H9 (cell line): Measurements from ENCODE around the gene MED7. TPM values are rescaled to one million over a fixed set of nuclear protein-coding genes. Genes with fewer than 3 reads are reported as not detected.

Source experiments
- DNase-seq: peaks from one replicate; pipeline ENCODE4 v3.0.0-alpha.2; 2017
- H2AFZ ChIP-seq: one replicate; pipeline ENCODE4 v1.6.1; 2013; ENCODE audit warnings: mild to moderate bottlenecking, low read length, control low read depth, moderate library complexity
- H2AK5ac ChIP-seq: 2 replicates; pipeline ENCODE4 v1.6.1; 2013; ENCODE audit warnings: low read length, control low read depth, mixed read lengths; ENCODE audit not compliant: insufficient read length
- H2BK120ac ChIP-seq: one replicate; pipeline ENCODE4 v1.6.1; 2013; ENCODE audit warnings: low read depth, mild to moderate bottlenecking, low read length, control low read depth, inconsistent platforms; ENCODE audit not compliant: poor library complexity, severe bottlenecking
- H2BK12ac ChIP-seq: 2 replicates; pipeline ENCODE4 v1.6.1; 2013; ENCODE audit warnings: low read length, control low read depth, mixed read lengths, low read depth; ENCODE audit not compliant: insufficient read length
- H2BK15ac ChIP-seq: 2 replicates; pipeline ENCODE4 v1.6.1; 2013; ENCODE audit warnings: low read depth, low read length, control low read depth
- H2BK20ac ChIP-seq: one replicate; pipeline ENCODE4 v1.6.1; 2013; ENCODE audit warnings: low read depth, mild to moderate bottlenecking, low read length, control low read depth, inconsistent platforms; ENCODE audit not compliant: poor library complexity, severe bottlenecking
- H2BK5ac ChIP-seq: 2 replicates; pipeline ENCODE4 v1.6.1; 2013; ENCODE audit warnings: low read length, control low read depth, mixed read lengths; ENCODE audit not compliant: insufficient read length
- H3K14ac ChIP-seq: 2 replicates; pipeline ENCODE4 v1.6.1; 2013; ENCODE audit warnings: low read length, control low read depth; ENCODE audit not compliant: insufficient read depth
- H3K18ac ChIP-seq: 2 replicates; pipeline ENCODE4 v1.6.1; 2013; ENCODE audit warnings: low read depth, mild to moderate bottlenecking, mixed read lengths, low read length, control low read depth; ENCODE audit not compliant: insufficient read length
- H3K23ac ChIP-seq: 2 replicates; pipeline ENCODE4 v1.6.1; 2013; ENCODE audit warnings: low read length, control low read depth, mixed read lengths, low read depth; ENCODE audit not compliant: insufficient read length
- H3K23me2 ChIP-seq: 2 replicates; pipeline ENCODE4 v1.6.1; 2013; ENCODE audit warnings: low read depth, mild to moderate bottlenecking, mixed read lengths, low read length, control low read depth; ENCODE audit not compliant: insufficient read length, poor library complexity, severe bottlenecking
- H3K27ac ChIP-seq: 2 replicates; pipeline ENCODE4 v1.5.1; 2013; ENCODE audit warnings: low read length, control low read depth, mixed read lengths, low read depth; ENCODE audit not compliant: insufficient read length
- H3K27me3 ChIP-seq: 2 replicates; pipeline ENCODE4 v1.6.1; 2013; ENCODE audit warnings: low read length, control low read depth, inconsistent platforms; ENCODE audit not compliant: insufficient read depth
- H3K4ac ChIP-seq: 2 replicates; pipeline ENCODE4 v1.6.1; 2013; ENCODE audit warnings: low read depth, mild to moderate bottlenecking, control low read depth, inconsistent platforms, low read length, moderate library complexity
- H3K4me1 ChIP-seq: 2 replicates; pipeline ENCODE4 v1.6.1; 2013; ENCODE audit warnings: low read length, control low read depth, inconsistent platforms; ENCODE audit not compliant: insufficient read depth
- H3K4me2 ChIP-seq: 2 replicates; pipeline ENCODE4 v1.6.1; 2013; ENCODE audit warnings: low read length, control low read depth, mixed read lengths; ENCODE audit not compliant: insufficient read length, insufficient read depth
- H3K56ac ChIP-seq: 2 replicates; pipeline ENCODE4 v1.6.1; 2013; ENCODE audit warnings: low read depth, mild to moderate bottlenecking, mixed read lengths, low read length, control low read depth; ENCODE audit not compliant: insufficient read length
- H3K79me1 ChIP-seq: 2 replicates; pipeline ENCODE4 v1.6.1; 2013; ENCODE audit warnings: low read depth, mild to moderate bottlenecking, moderate library complexity, low read length, control low read depth, inconsistent platforms; ENCODE audit not compliant: insufficient read depth, poor library complexity, severe bottlenecking
- H3K79me2 ChIP-seq: 2 replicates; pipeline ENCODE4 v1.6.1; 2013; ENCODE audit warnings: low read length, control low read depth, inconsistent platforms; ENCODE audit not compliant: insufficient read depth
- H3K9ac ChIP-seq: 2 replicates; pipeline ENCODE4 v1.6.1; 2013; ENCODE audit warnings: low read length, control low read depth, mixed read lengths; ENCODE audit not compliant: insufficient read length; ENCODE audit errors: extremely low read depth
- H3K9me3 ChIP-seq: one replicate; pipeline ENCODE4 v1.6.1; 2013; ENCODE audit warnings: low read depth, low read length, inconsistent platforms; ENCODE audit not compliant: control insufficient read depth
- H3T11ph ChIP-seq: one replicate; pipeline ENCODE4 v1.6.1; 2013; ENCODE audit warnings: mild to moderate bottlenecking, low read length, control low read depth, inconsistent platforms
- H4K20me1 ChIP-seq: one replicate; pipeline ENCODE4 v1.6.1; 2013; ENCODE audit not compliant: control insufficient read depth, insufficient read length, insufficient read depth
- H4K5ac ChIP-seq: 2 replicates; pipeline ENCODE4 v1.6.1; 2013; ENCODE audit warnings: low read depth, mild to moderate bottlenecking, mixed read lengths, low read length, control low read depth; ENCODE audit not compliant: insufficient read length
- H4K8ac ChIP-seq: replicated peaks from 2 replicates; pipeline ENCODE4 v1.6.1; 2013; ENCODE audit warnings: low read length, control low read depth, mixed read lengths, low read depth; ENCODE audit not compliant: insufficient read length
- H4K91ac ChIP-seq: 2 replicates; pipeline ENCODE4 v1.6.1; 2013; ENCODE audit warnings: low read depth, mild to moderate bottlenecking, moderate library complexity, mixed read lengths, low read length, control low read depth; ENCODE audit not compliant: insufficient read length
- H3K27ac Mint-ChIP-seq, 3 experiments: 2 replicates in 2 of 3; 3 replicates in 1 of 3; pipeline ENCODE4 v1.8.0; 2020 to 2021; ENCODE audit warnings: mixed read lengths in 3 of 3, mild to moderate bottlenecking in 1 of 3, moderate library complexity in 1 of 3
- H3K27me3 Mint-ChIP-seq: 2 replicates; pipeline ENCODE4 v1.8.0; 2021; ENCODE audit warnings: low read depth, mild to moderate bottlenecking, moderate library complexity, mixed read lengths
- H3K36me3 Mint-ChIP-seq, 3 experiments: 2 replicates in 2 of 3; 3 replicates in 1 of 3; pipeline ENCODE4 v1.8.0; 2020 to 2021; ENCODE audit warnings: low read depth in 3 of 3, mixed read lengths in 3 of 3; ENCODE audit not compliant: insufficient read depth in 1 of 3
- H3K4me1 Mint-ChIP-seq, 2 experiments: 2 replicates each; pipeline ENCODE4 v1.8.0; 2020; ENCODE audit warnings: mixed read lengths in 2 of 2
- H3K4me3 Mint-ChIP-seq, 2 experiments: 2 replicates in 1 of 2; 3 replicates in 1 of 2; pipeline ENCODE4 v1.8.0; 2020 to 2021; ENCODE audit warnings: mild to moderate bottlenecking in 2 of 2, mixed read lengths in 2 of 2, moderate library complexity in 1 of 2
- H3K9me3 Mint-ChIP-seq, 2 experiments: 2 replicates in 1 of 2; 3 replicates in 1 of 2; pipeline ENCODE4 v1.8.0; 2020; ENCODE audit warnings: mild to moderate bottlenecking in 2 of 2, mixed read lengths in 2 of 2, moderate library complexity in 1 of 2
- WGBS: extraction: QIAGEN DNeasy Blood & Tissue Kit; methylation state at CpG from one replicate; pipeline ENCODE4 v1.1.7; 2013; ENCODE audit warnings: missing lambda C conversion rate, low lambda C conversion rate, mixed read lengths; ENCODE audit not compliant: insufficient read length; ENCODE audit errors: extremely low coverage; 5-methylcytosine and 5-hydroxymethylcytosine counted together
- total RNA-seq: library from RNA; stranded (reverse); gene quantifications from 2 replicates; pipeline ENCODE4 v1.2.1, GENCODE V29; 2021
- TF ChIP-seq, protein P1 (sequence below): fragments of 200-600 bp; sonication (generic); conservative IDR thresholded peaks from 3 replicates; pipeline ENCODE4 v1.8.0; 2021; ENCODE audit warnings: antibody characterized with exemption, mild to moderate bottlenecking

The MED7 gene
- total RNA-seq, 1 experiment from 2014 or later = 10.7 TPM

DNA sequence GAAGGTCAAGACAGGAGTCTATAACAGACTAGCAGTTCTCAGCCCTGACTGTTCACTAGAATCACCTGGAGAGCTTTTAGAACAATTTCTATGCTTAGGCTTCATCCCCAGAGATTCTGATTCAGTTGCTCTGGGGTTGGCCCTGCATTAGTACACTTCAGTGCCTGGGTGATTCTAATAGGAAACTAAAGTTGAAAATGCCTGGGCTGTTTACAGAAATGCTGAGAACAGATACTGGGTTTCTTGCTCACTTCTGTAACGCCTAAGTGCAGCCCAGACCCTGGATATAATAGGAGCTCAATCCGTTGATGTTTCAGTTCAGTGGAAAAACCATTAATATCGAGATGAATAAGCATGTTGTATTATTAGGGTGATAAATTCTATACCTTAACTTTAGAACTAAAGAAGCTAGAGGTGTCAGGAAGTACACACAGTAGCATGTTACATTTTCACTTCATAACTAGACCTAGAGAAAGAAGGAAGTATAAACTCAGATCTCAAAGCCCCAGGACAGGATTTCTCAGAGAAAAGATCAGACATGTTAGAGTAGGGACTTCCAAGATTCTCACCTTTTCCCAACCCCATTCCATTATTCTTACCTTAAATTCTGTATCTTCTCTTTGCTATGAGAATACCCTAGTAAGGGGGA is 54.2 kb downstream of the MED7 start:
- Histone ChIP-seq H3K18ac (no peak overlapping the region), H4K5ac (no peak overlapping the region), H2BK12ac (no peak overlapping the region), H3K56ac (no peak overlapping the region), H4K20me1 (no peaks in the 10 kb centered on the region), H3K27ac (no peak overlapping the region), H3K4me2 (no peak overlapping the region), H2AFZ (no peak overlapping the region), H2BK20ac (no peak overlapping the region), H4K8ac (no peak overlapping the region), H3K14ac (no peak overlapping the region), H2AK5ac (no peak overlapping the region), H3K23ac (no peak overlapping the region), H3K9ac (no peak overlapping the region), H2BK15ac (no peak overlapping the region), H3K23me2 (no peaks in the 10 kb centered on the region), H2BK5ac (no peak overlapping the region), H3K9me3 (no peaks in the 10 kb centered on the region), H3K4me1 (no peaks in the 10 kb centered on the region), H3K79me1 (no peaks in the 10 kb centered on the region), H4K91ac (no peak overlapping the region), H3K4ac (no peak overlapping the region), H3T11ph (no peak overlapping the region), H3K27me3 (no peaks in the 10 kb centered on the region), H2BK120ac (no peak overlapping the region), H3K79me2 (no peaks in the 10 kb centered on the region)
- no peaks in the 10 kb centered on the region for H3K4me1 Mint-ChIP-seq
- no peaks in the 10 kb centered on the region; the same call in 1 of the 2 replicates for H3K27me3 Mint-ChIP-seq
- H3K36me3 Mint-ChIP-seq = no peaks in the 10 kb centered on the region
- no peak for DNase-seq
- no CpG with 5 or more reads among the region's 3 CpGs for WGBS
- H3K27ac Mint-ChIP-seq = no peak overlapping the region
- H3K4me3 Mint-ChIP-seq = no peak overlapping the region
- TF ChIP-seq, protein P1, sequence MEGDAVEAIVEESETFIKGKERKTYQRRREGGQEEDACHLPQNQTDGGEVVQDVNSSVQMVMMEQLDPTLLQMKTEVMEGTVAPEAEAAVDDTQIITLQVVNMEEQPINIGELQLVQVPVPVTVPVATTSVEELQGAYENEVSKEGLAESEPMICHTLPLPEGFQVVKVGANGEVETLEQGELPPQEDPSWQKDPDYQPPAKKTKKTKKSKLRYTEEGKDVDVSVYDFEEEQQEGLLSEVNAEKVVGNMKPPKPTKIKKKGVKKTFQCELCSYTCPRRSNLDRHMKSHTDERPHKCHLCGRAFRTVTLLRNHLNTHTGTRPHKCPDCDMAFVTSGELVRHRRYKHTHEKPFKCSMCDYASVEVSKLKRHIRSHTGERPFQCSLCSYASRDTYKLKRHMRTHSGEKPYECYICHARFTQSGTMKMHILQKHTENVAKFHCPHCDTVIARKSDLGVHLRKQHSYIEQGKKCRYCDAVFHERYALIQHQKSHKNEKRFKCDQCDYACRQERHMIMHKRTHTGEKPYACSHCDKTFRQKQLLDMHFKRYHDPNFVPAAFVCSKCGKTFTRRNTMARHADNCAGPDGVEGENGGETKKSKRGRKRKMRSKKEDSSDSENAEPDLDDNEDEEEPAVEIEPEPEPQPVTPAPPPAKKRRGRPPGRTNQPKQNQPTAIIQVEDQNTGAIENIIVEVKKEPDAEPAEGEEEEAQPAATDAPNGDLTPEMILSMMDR = no peak
- no peaks in the 10 kb centered on the region for H3K9me3 Mint-ChIP-seq

Other genes with a start within 250 kb of the MED7 start
- not detected in 2 replicates for gene TIMD4, start 179.6 kb downstream of the MED7 start, total RNA-seq
- gene HAVCR1, start 83.7 kb downstream of the MED7 start, total RNA-seq = not detected in 2 replicates
- not detected in 2 replicates for gene HAVCR2, start 33.8 kb downstream of the MED7 start, total RNA-seq
- not detected in 2 replicates for gene GARIN3, start 23.4 kb upstream of the MED7 start, total RNA-seq
- 0.22 TPM in 2 replicates for gene ITK, start 38.0 kb upstream of the MED7 start, total RNA-seq
- gene CYFIP2, start 123.3 kb upstream of the MED7 start, total RNA-seq = 74.7 and 84.5 TPM in 2 replicates